ENCODE data around the gene PTPRCAP. TPM values are rescaled to one million over a fixed set of nuclear protein-coding genes. Genes with fewer than 3 reads are reported as not detected.

The PTPRCAP gene
- total and polyA plus RNA-seq, 2 experiments from 2014 or later: 3.2 to 6.1 TPM

DNA sequence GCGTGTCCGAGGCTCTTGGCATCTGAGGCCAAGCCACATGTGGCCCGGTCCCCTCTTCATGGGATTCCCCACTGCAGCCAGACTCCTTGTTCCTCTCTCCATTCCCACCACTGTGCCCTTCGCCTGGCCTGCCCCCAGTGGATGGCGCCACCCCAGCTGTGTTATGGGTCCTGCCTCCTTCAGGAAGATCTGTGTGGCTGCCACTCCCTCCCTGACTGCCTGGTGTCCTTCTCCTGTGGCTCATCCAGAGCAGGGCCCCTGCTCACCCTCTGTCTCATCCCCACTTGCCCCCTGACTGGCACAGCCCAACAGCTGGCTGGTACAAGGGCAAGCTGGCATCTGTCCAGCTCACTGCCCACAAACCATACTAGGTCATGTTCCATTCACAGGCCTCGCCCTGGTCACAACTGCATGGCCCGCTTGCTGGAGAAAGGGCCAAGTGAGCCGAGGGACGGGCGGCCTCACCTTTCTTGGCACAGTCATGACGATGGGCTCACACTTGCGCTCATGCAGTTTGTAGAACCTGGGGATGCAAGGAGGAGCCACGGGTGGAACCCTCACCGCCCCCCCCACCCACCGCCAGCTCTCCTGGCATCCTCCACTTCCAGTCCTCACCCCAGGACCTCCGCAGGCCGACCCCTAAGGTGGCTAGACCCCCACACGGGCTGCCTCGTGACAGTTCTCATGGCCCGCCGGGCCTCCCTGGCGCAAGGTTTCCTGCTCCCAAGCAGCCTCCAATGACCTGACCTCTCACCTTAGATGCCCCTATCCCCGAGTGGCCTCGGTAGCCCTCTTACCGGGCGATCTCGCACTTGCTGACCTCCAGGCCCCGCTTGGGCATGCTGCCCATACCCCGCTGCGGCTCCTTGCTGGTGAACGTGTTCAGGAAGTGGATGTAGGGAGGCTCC lies 2.1 kb upstream of the PTPRCAP start:
- H3K4me1 ChIP-seq (ENCODE audit: low read depth): no peaks in the 10 kb centered on the region
- H3K4me3 ChIP-seq: no peak overlapping the region
- peak overlapping the region; percentile 34 for H3K27ac ChIP-seq
- H3K27me3 ChIP-seq: no peaks in the 10 kb centered on the region
- H3K9me3 ChIP-seq (ENCODE audit: low read depth): no peaks in the 10 kb centered on the region
- TF ChIP-seq, protein P1, sequence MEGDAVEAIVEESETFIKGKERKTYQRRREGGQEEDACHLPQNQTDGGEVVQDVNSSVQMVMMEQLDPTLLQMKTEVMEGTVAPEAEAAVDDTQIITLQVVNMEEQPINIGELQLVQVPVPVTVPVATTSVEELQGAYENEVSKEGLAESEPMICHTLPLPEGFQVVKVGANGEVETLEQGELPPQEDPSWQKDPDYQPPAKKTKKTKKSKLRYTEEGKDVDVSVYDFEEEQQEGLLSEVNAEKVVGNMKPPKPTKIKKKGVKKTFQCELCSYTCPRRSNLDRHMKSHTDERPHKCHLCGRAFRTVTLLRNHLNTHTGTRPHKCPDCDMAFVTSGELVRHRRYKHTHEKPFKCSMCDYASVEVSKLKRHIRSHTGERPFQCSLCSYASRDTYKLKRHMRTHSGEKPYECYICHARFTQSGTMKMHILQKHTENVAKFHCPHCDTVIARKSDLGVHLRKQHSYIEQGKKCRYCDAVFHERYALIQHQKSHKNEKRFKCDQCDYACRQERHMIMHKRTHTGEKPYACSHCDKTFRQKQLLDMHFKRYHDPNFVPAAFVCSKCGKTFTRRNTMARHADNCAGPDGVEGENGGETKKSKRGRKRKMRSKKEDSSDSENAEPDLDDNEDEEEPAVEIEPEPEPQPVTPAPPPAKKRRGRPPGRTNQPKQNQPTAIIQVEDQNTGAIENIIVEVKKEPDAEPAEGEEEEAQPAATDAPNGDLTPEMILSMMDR (IDR thresholded peaks at IDR 0.05; ENCODE audit: low read depth, low read length): no peak
- peaks cover 3% of the 10 kb centered on the region for H3K36me3 ChIP-seq
- peak in 1 of 2 donors; percentile 17 for DNase-seq (ENCODE audit: low read depth in 1 of 2, low spot score in 1 of 2)

DNA sequence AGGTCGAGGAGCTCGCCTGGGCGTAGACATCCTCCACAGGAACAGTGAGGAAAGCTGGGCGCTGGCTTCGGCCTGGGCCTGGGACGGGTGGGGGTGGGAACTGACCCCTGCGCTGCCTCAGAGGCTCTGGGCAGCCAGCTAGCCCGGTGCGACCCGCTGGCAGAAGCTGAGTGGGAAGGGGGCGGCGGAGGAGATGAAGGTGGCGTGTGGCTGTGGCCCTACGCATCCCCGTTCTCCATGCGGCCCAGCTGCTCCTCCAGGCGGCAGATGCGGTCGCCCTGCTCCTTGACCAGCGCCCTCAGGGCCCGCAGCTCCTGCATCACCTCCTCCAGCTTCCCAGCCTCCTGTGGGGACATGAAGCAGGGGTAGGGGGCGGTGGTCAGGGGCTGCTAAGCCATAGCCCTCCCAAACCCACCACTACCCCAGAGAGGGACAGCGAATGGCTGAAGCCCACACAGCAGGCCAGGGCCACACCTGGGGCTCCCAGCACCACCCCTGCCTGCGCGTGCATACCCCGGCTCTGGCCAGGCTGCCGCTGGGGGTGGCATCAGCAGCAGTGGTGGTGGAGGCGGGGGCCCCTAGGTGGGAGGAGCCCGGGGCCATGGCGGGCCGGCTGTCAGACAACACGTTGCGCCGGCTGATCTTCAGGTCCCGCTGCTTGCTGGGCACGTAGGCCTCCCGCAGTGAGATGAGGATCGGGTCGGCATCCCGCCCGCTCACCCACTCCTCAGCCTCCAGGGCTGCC lies 848 bp upstream of the PTPRCAP start:
- peaks cover 12% of the 10 kb centered on the region for H3K36me3 ChIP-seq
- H3K4me3 ChIP-seq: no peak overlapping the region
- H3K9me3 ChIP-seq (ENCODE audit: low read depth): no peaks in the 10 kb centered on the region
- H3K4me1 ChIP-seq (ENCODE audit: low read depth): no peaks in the 10 kb centered on the region
- no peaks in the 10 kb centered on the region for H3K27me3 ChIP-seq
- no peak for DNase-seq (ENCODE audit: low read depth in 1 of 2, low spot score in 1 of 2)
- peak overlapping the region; percentile 34 for H3K27ac ChIP-seq
- TF ChIP-seq, protein P1 (IDR thresholded peaks at IDR 0.05; ENCODE audit: low read depth, low read length): no peak

DNA sequence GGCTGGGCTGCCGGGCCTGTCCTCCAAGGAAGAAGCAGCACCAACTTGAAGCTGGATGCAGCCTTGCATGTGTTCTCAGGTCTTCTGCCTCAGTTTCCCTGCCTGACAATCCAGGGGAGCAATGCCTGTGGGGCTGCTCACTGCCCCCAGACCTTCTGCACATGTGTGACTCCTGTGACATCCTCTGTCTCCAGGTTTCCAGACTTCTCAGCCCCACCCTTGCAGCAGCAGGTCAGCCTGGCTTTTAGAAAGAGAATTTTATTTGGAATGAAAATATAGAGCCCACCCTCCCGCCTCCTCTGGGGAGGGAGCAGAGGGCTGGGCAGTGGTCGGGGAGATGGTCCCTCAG lies 301 bp upstream of the PTPRCAP start:
- DNase-seq (ENCODE audit: low read depth in 1 of 2, low spot score in 1 of 2): no peak
- Histone ChIP-seq H3K27ac (no peak overlapping the region), H3K27me3 (no peaks in the 10 kb centered on the region), H3K9me3 (ENCODE audit: low read depth) (no peaks in the 10 kb centered on the region), H3K4me1 (ENCODE audit: low read depth) (no peaks in the 10 kb centered on the region), H3K4me3 (no peak overlapping the region), H3K36me3 (peaks cover 13% of the 10 kb centered on the region)
- TF ChIP-seq, protein P1 (IDR thresholded peaks at IDR 0.05; ENCODE audit: low read depth, low read length): no peak

DNA sequence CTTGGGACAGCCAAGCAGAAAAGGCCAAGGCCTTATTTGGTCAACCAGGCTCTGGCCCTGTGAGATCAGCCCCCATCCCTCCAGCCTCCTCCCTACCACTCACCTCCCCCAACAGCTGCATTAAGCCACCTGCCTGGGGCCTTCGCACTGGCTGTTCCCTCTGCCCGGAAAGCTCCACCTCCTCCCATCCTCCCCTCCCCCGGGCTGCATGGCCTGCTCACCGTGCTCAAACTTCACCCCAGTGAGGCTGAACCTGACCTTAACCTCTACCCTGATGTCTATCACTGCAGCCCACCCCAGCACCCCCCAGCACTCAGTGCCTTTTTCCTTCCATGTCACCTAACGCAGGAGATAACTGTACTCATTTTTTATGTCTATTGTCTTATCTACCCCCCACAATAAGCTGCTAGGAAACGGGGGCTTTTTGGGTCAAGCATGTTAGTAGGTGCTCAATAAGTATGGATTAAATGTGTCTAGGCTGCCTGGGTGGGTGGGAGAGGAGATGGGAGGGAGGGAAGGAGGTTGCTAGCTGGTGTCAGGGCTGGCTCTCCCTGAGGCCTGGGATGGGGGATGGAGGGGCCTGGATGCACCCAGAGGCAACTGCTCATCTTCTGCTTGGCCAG lies 912 bp downstream of the PTPRCAP start:
- no peaks in the 10 kb centered on the region for H3K27me3 ChIP-seq
- H3K4me1 ChIP-seq (ENCODE audit: low read depth): no peaks in the 10 kb centered on the region
- TF ChIP-seq, protein P1 (IDR thresholded peaks at IDR 0.05; ENCODE audit: low read depth, low read length): no peak
- H3K9me3 ChIP-seq (ENCODE audit: low read depth): no peaks in the 10 kb centered on the region
- peak overlapping the region; percentile 55 for H3K27ac ChIP-seq
- no peak overlapping the region for H3K4me3 ChIP-seq
- peak in 1 of 2 donors; percentile 22 for DNase-seq (ENCODE audit: low read depth in 1 of 2, low spot score in 1 of 2)
- peaks cover 17% of the 10 kb centered on the region for H3K36me3 ChIP-seq

DNA sequence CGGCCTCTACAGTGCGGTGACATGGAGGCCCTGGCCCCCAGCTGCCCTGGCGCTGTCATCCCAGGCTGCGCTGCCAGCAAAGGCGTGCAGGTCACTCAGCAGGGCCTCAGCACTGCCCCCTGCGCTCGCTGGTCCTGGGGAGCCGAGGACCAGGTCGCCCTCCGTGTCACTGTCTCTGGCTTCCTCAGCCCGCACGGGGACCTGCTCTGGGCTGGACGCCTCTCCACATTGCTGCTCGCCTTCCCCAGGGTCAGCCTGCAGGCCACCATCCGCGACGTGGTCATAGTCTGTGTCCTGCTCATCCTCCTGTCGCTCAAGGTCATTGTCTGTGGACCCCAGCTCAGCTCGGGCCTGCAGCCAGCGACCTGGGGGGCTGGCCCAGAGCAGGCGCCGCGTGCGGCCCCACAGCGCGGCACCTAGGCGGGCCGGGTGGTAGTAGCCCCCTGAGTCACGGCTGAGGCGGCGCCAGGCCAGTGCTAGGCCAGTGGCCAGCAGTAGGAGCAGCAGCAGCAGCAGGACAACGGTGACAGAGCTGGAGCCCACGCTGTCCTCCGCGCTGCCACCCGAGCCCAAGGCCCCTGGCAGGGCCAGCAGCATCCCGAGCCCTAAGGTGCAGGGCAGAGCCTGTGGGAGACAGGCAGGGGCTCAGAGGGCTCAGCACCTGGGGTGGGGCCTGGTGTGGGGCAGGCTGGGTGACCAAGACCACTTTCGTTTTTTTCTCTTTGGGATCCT lies 1.6 kb downstream of the PTPRCAP start:
- TF ChIP-seq, protein P1 (IDR thresholded peaks at IDR 0.05; ENCODE audit: low read depth, low read length): no peak
- H3K9me3 ChIP-seq (ENCODE audit: low read depth): no peaks in the 10 kb centered on the region
- H3K4me1 ChIP-seq (ENCODE audit: low read depth): no peaks in the 10 kb centered on the region
- peak overlapping the region; percentile 55 for H3K27ac ChIP-seq
- no peak overlapping the region for H3K4me3 ChIP-seq
- H3K36me3 ChIP-seq: peaks cover 22% of the 10 kb centered on the region
- no peak for DNase-seq (ENCODE audit: low read depth in 1 of 2, low spot score in 1 of 2)
- H3K27me3 ChIP-seq: no peaks in the 10 kb centered on the region

Data from cardiac muscle cell (in vitro differentiated cells and primary cell).